Caco-2 (cell line): Measurements from ENCODE around the gene EGR2. TPM values are rescaled to one million over a fixed set of nuclear protein-coding genes. Genes with fewer than 3 reads are reported as not detected.

Source experiments
- BruUV-seq: library from RNA; stranded (reverse); fragments of 400-500 nt; replicated peaks from 2 replicates; lab custom pipeline; 2021; lab: Mats Ljungman, UMichigan
- CTCF ChIA-PET: fragments of 300-600 bp; sonication (Branson Sonifier 250); formaldehyde crosslinking; loops from one replicate; lab custom pipeline; 2022; ENCODE audit warnings: antibody characterized with exemption; lab: Charles Lee
- POLR2A ChIA-PET: fragments of 300-600 bp; sonication (Branson Sonifier 250); formaldehyde crosslinking; loops from one replicate; lab custom pipeline; 2022; ENCODE audit warnings: antibody characterized with exemption; lab: Charles Lee
- DNase-seq, 2 experiments: peaks; one replicate each; pipeline versions ENCODE4 v3.0.0 to v3.0.0-alpha.2; 2020 to 2022
- H3K27me3 ChIP-seq: replicated peaks from 2 replicates; pipeline ENCODE4 v1.6.0; 2011; ENCODE audit warnings: low read length; ENCODE audit not compliant: control insufficient read depth, insufficient read depth
- H3K36me3 ChIP-seq: 2 replicates; pipeline ENCODE4 v1.5.1; 2011; ENCODE audit warnings: low read length; ENCODE audit not compliant: control insufficient read depth, insufficient read depth
- H3K4me1 ChIP-seq: fragments of 250-450 bp; sonication (Bioruptor Pico); 2 replicates; pipeline ENCODE4 v1.5.1; 2020; ENCODE audit warnings: mild to moderate bottlenecking
- H3K4me3 ChIP-seq: 2 replicates; pipeline ENCODE4 v1.5.1; 2011; ENCODE audit warnings: low read depth, mild to moderate bottlenecking, control low read depth, low read length
- H3K9me3 ChIP-seq: fragments of 250-450 bp; sonication (Bioruptor Pico); 2 replicates; pipeline ENCODE4 v1.5.1; 2020; ENCODE audit warnings: mild to moderate bottlenecking, moderate library complexity
- H3K27ac Mint-ChIP-seq: one replicate; pipeline ENCODE4 v1.8.0; 2022; ENCODE audit warnings: mixed read lengths; ENCODE audit not compliant: unreplicated experiment
- H3K27me3 Mint-ChIP-seq: one replicate; pipeline ENCODE4 v1.8.0; 2022; ENCODE audit warnings: mixed read lengths; ENCODE audit not compliant: insufficient read depth, unreplicated experiment
- H3K36me3 Mint-ChIP-seq: one replicate; pipeline ENCODE4 v1.8.0; 2022; ENCODE audit warnings: mild to moderate bottlenecking, mixed read lengths; ENCODE audit not compliant: insufficient read depth, unreplicated experiment
- H3K4me1 Mint-ChIP-seq: one replicate; pipeline ENCODE4 v1.8.0; 2022; ENCODE audit warnings: low read depth, mixed read lengths; ENCODE audit not compliant: unreplicated experiment
- H3K4me3 Mint-ChIP-seq: one replicate; pipeline ENCODE4 v1.8.0; 2022; ENCODE audit warnings: mild to moderate bottlenecking, moderate library complexity, mixed read lengths; ENCODE audit not compliant: unreplicated experiment
- H3K9me3 Mint-ChIP-seq: one replicate; pipeline ENCODE4 v1.8.0; 2022; ENCODE audit warnings: mixed read lengths; ENCODE audit not compliant: unreplicated experiment
- intact Hi-C: fragments of 100-400 bp; cut with micrococcal nuclease; formaldehyde crosslinking; loops from one replicate; pipeline ENCODE4 v1.10.0; 2022; ENCODE audit not compliant: unreplicated experiment
- total RNA-seq: library from RNA; stranded (reverse); gene quantifications from 2 replicates; pipeline ENCODE4 v1.2.3, GENCODE V29; 2022
- TF ChIP-seq, protein P1 (sequence below), 2 experiments: fragments of 200-600 bp in 1 of 2; IDR thresholded peaks; 1 replicate in 1 of 2; 2 replicates in 1 of 2; pipeline versions ENCODE4 v1.5.1 to v1.8.0; 2011 to 2022; ENCODE audit warnings: antibody characterized with exemption in 1 of 2, control low read depth in 1 of 2, inconsistent platforms in 1 of 2, low read depth in 1 of 2, low read length in 1 of 2, mild to moderate bottlenecking in 1 of 2, moderate library complexity in 1 of 2; ENCODE audit not compliant: insufficient read depth in 1 of 2, severe bottlenecking in 1 of 2, unreplicated experiment in 1 of 2

EGR2 gene
- total RNA-seq, 1 experiment from 2014 or later, result 0.61 TPM

DNA sequence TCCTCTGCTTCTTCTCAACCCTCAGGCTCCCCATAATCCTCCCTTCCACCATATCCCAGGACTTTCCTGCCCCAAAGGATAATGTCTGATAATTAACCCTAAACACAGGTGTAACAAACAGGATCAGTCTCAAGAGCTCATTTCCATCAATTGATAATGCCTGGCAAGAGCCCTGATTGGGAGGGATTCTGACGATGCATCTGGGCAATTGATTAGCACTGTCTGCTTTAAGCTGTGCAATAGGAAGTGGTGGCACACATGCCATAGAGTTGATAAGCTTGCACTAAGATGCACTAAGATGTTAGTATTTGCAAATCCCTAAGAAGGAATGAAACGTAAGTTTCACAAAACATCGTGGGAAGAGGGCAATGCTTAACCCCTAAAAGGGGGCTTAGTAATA, 27.4 kb upstream of the EGR2 start:
- Mint-ChIP-seq H3K27ac (no peak overlapping the region), H3K9me3 (no peaks in the 10 kb centered on the region), H3K27me3 (peaks cover 12% of the 10 kb centered on the region), H3K36me3 (no peaks in the 10 kb centered on the region), H3K4me3 (no peak overlapping the region), H3K4me1 (no peaks in the 10 kb centered on the region)
- intact Hi-C loops, result no loop called here
- H3K4me1 ChIP-seq, result no peaks in the 10 kb centered on the region
- H3K4me3 ChIP-seq, result no peak overlapping the region
- ChIA-PET POLR2A (no interaction called here), CTCF (no interaction called here)
- no TSS peak for BruUV-seq
- no peaks in the 10 kb centered on the region for H3K36me3 ChIP-seq
- H3K9me3 ChIP-seq, result no peaks in the 10 kb centered on the region
- TF ChIP-seq, protein P1, sequence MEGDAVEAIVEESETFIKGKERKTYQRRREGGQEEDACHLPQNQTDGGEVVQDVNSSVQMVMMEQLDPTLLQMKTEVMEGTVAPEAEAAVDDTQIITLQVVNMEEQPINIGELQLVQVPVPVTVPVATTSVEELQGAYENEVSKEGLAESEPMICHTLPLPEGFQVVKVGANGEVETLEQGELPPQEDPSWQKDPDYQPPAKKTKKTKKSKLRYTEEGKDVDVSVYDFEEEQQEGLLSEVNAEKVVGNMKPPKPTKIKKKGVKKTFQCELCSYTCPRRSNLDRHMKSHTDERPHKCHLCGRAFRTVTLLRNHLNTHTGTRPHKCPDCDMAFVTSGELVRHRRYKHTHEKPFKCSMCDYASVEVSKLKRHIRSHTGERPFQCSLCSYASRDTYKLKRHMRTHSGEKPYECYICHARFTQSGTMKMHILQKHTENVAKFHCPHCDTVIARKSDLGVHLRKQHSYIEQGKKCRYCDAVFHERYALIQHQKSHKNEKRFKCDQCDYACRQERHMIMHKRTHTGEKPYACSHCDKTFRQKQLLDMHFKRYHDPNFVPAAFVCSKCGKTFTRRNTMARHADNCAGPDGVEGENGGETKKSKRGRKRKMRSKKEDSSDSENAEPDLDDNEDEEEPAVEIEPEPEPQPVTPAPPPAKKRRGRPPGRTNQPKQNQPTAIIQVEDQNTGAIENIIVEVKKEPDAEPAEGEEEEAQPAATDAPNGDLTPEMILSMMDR (IDR thresholded peaks at IDR 0.05; ENCODE audit: insufficient read depth in 1 of 2, low read depth in 1 of 2, low read length in 1 of 2, severe bottlenecking in 1 of 2, unreplicated experiment in 1 of 2), result no peak
- H3K27me3 ChIP-seq, result no peaks in the 10 kb centered on the region
- no peak for DNase-seq

- Mint-ChIP-seq H3K4me3 (no peak overlapping the region), H3K4me1 (no peaks in the 10 kb centered on the region), H3K27me3 (peaks cover 12% of the 10 kb centered on the region), H3K27ac (no peak overlapping the region), H3K36me3 (no peaks in the 10 kb centered on the region), H3K9me3 (no peaks in the 10 kb centered on the region)
- no peaks in the 10 kb centered on the region for H3K36me3 ChIP-seq
- BruUV-seq, result no TSS peak
- H3K4me1 ChIP-seq, result no peaks in the 10 kb centered on the region
- H3K27me3 ChIP-seq, result no peaks in the 10 kb centered on the region
- H3K9me3 ChIP-seq, result no peaks in the 10 kb centered on the region
- no peak overlapping the region for H3K4me3 ChIP-seq
- ChIA-PET POLR2A (no interaction called here), CTCF (no interaction called here)
- intact Hi-C loops, result no loop called here
- DNase-seq, result no peak
- TF ChIP-seq, protein P1 (IDR thresholded peaks at IDR 0.05; ENCODE audit: insufficient read depth in 1 of 2, low read depth in 1 of 2, low read length in 1 of 2, severe bottlenecking in 1 of 2, unreplicated experiment in 1 of 2), result no peak
Observed at GRCh38 chr10:62842983-62843382, 26.8 kb upstream of the EGR2 start.

DNA sequence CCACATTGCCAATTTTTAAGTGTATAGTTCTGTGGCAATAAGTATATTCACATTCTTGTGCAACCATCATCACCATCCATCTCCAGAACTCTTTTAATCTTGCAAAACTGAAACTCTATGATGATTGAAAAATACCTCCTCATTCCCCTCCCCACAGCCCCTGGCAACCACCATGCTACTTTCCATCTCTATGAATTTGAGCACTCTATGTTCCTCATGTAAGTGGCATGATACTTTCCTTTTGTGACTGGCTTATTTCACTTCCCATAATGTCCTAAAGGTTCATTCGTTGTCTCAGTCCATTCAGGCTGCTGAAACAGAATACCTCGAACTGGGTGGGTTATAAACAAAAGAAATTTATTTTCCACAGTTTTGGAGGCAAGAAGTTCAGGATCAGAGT, 23.4 kb upstream of the EGR2 start:
- Mint-ChIP-seq H3K27ac (no peak overlapping the region), H3K9me3 (no peaks in the 10 kb centered on the region), H3K36me3 (no peaks in the 10 kb centered on the region), H3K4me3 (no peak overlapping the region), H3K27me3 (peaks cover 16% of the 10 kb centered on the region), H3K4me1 (no peaks in the 10 kb centered on the region)
- Histone ChIP-seq H3K4me1 (no peaks in the 10 kb centered on the region), H3K36me3 (no peaks in the 10 kb centered on the region), H3K27me3 (no peaks in the 10 kb centered on the region), H3K4me3 (no peak overlapping the region), H3K9me3 (no peaks in the 10 kb centered on the region)
- ChIA-PET POLR2A (no interaction called here), CTCF (no interaction called here)
- BruUV-seq, result no TSS peak
- TF ChIP-seq, protein P1 (IDR thresholded peaks at IDR 0.05; ENCODE audit: insufficient read depth in 1 of 2, low read depth in 1 of 2, low read length in 1 of 2, severe bottlenecking in 1 of 2, unreplicated experiment in 1 of 2), result no peak
- intact Hi-C loops, result no loop called here
- no peak for DNase-seq
